COLO668 (cell line): ENCODE results near the gene ADAMTS14.
A peak's percentile ranks its signal among the peaks of the same experiment; 100 is the strongest.

Source experiments
- DNase-seq: peaks from one replicate; lab custom pipeline; 2025; ENCODE audit not compliant: unreplicated experiment; lab: John Stamatoyannopoulos, UW

ADAMTS14 gene

DNA sequence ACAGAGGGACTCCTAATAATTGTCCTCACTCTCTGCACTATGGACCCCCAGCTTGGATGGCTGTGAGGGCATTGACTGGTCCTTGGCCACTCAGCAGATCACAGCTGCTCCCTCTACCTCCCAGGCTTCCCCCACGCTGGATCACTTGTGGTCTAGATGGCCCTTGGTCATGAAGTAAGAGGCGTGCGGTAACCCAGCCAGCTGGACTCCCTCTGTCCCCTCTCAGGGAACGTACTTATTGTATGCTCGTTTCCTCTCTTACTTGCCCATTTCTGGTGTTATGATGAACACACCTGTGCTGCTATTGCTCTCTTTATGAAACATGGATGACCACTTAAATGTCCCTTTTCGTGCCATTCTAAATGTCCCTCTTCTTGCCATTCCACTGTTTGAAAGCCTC, 19.3 kb downstream of the ADAMTS14 start:
- no peak for DNase-seq

DNA sequence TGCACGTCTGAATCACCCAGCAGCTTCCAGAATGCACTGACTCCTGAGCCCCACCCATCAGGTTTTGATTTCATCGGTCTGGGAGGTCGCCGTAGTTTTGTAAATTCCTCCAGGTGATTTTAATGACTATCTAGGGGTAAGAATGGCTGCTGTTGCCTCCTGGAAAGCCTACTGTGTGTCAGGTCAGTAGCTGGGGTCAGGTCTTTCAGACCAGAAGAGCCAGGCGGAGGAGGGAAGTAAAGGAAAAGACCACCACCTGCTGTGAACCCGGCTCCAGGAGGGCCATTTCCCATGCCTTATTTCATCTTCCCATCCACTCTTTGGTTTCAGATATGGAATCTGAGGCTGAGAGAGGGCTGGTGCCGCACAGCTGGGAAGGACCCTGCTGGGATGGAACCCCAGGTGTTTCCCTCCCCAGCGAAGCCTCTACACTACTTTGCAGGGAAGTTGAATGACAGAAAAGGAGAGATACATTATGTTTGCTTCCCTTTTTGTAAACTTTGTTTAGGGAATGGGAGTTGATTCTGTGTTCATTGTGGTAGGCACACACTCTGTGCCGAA, 19.8 kb downstream of the ADAMTS14 start:
- DNase-seq: no peak

DNA sequence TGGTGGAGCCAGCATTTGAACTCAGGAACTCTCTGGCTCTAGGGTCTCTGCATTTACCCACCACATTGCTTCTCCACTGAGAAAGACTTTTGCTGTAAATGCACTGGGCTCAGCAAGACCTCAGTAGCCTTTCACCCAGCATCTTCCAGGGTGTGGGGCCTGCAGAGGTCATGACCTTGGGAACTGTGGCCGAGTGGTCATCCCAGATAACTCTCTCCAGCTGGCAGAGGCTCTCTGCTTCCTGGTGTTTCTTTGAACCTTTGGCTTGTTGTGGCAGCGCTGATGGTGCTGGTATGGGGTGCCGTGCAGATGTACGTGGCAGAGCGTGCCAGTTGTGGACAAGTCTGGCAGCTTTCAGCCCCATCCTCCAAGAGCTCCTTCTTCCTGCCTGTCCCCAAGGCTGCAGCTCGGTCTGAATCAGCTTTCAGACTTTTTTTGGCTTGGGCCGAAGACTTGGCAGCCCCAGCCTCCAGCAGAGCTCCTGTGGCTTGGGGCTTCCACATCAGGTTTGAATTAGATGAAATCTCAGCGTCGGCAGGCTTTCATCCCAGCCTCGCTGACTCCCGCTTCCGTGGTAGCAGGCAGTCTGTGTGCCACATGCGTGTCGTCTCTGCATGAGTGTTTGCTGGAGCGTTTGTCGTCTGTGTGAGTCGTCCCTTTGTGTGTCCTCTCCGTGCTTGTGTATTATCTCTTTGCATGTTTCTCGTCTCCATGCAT, 21.5 kb downstream of the ADAMTS14 start:
- no peak for DNase-seq

DNA sequence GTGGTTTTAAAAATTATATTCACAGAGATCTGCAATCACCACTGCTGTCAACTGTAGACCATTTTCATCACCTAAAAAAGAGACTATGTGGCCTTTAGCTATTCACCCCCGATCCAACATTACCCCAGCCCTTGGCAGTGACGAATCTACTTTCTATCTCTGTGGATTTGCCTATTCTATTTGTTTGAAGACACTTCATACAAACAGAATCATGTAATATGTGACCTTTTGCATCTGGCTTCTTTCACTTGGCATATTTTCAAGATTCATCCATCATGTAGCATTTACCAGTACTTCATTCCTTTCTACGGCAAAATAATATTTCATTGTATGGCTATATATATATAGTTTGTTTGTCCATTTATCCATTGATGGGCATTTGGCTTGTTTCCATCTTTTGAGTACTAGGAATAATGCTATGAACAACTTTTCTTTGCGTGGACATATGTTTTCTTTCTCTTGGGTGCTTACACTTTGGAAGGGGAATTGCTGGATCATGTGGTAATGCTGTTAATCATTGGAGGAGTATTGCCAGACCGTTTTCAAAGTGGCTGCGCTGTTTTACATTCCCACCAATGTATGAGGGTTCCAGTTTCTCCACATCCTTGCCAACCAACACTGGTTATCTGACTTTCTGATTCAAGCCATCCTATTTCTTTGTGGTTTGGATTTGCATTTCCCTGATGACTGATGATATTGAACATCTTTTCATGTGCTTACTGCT, 22.3 kb downstream of the ADAMTS14 start:
- DNase-seq: no peak

DNA sequence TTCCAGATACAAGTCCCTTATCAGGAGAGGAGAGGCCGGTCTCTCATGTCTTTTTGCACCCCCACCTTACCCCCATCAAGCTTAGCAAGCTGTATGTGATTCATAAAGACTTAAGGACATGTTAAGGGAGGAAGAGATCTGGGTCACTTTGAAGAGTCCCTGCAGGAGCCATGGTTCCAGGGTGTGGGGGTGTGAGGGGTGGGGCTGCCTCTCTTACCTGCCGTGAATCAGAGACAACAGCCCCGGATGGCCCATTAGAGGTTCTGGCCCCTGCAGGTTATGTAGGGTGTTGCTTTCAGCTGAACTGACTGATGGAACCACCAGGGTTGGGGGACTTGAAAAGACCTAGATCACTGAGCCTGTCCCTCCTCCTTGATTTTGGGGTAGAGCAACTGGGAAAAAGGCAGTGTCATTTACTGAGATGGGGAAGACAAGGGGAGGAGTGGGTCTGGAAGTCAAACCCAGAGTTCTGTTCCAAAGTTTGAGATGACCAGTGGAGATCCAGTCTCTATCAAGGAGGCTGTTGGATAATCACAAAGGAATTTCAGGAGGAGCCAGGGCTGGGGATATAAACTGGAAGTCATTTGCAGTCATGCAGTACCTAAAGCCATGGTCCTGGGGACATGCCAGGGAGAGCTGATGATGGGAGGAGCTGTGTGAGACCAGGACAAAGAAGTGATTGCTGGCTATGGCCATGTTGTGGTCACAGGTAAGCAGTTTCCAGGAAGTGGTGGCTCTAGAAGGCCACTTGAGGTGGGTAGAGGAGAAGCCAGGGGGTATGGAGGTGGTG, 23.1 kb downstream of the ADAMTS14 start:
- no peak for DNase-seq

DNA sequence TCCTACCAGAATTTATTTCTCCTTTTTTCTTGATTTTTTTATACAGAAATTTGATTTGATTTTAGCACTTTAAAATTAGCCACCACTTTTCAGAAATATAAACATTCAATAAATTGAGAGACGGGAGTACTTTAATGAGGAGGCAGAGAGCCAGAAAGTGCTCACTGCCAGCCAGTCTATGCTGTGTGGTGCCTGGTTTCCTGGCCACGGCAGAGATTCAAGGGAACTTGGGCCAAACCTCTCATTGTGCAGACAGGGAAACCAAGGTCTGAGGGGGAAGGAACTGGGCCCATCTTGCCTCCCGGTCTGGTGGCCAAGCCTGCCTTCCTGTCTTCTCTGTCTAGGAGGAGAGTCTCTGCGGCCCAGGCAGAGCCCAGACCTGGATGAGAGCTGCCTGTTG, 25.9 kb downstream of the ADAMTS14 start:
- DNase-seq: no peak

DNA sequence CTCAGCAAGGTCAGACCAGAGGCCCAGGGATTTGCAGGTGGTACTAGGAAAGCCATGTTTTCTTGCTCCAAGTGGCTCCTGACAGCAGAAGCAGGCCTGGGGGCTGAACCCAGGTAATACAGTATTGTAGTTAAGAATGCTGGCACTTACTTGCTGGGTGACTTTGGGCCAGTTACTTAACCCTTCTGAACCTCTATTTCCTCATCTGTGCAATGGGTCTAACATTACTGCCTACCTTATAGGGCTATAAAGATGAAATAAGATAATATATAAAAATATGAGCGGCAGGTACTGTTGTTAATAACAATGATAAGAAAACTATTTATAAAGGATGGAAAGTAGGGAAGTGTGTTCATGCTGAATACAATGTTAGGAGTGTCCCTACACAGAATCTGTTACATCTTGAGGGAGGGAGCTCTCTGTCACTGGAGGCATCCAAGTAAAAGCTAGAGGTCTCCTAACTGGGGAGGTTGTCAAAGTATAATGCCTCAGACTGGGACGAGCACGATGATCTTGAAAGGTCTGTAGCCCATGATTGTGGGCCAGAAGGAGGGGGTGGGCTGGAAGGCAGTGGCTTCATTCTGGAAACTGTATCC, 26.9 kb downstream of the ADAMTS14 start:
- DNase-seq: no peak

DNA sequence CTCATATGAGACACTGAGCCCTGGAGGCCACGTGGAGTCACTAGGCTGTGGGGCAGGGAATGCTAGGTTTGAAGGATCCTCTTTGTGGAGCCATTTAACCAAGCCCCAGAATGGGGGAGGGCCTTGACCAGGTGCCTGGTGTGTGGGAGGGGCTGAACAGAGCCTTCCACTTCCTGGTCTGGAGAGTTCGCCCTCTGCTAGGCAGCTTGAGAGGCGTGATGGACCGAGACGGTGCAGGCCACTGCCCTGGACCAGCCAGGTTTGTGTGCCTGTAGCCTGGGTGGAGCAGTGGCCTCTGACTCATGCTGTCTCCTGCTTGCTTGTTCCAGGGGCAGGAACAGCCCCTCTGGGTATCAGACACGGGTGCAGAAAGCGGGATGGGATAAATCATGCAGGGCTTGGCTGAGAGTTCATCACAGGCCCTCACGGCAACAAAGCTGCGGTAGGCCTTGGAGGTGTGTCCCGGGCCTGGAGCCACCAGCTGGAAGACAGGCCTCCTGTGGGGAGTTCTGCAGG, 27.4 kb downstream of the ADAMTS14 start:
- DNase-seq: peak; percentile 46

DNA sequence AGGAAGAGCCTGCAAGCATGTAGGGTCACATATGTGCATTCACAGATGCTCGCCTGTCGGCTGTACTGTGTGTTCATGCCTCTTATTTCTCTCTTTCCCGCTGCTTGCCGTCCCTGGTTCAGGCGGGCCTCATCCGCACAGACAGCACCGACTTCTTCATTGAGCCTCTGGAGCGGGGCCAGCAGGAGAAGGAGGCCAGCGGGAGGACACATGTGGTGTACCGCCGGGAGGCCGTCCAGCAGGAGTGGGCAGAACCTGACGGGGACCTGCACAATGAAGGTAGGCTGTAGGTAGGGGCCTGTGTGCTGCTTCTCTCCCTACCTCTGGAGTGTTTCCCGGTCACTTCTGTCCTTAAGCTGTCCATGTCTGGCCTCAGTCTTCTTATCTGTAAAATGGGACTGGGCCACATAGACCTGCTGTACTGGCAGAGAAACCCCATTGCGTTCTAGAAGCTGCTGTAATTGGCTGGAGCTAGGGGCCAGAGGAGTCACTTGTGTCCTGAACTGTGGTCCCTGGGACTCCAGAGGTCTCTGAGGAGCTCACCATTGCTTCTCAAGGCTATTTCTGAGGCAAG, 30.0 kb downstream of the ADAMTS14 start:
- DNase-seq: no peak

DNA sequence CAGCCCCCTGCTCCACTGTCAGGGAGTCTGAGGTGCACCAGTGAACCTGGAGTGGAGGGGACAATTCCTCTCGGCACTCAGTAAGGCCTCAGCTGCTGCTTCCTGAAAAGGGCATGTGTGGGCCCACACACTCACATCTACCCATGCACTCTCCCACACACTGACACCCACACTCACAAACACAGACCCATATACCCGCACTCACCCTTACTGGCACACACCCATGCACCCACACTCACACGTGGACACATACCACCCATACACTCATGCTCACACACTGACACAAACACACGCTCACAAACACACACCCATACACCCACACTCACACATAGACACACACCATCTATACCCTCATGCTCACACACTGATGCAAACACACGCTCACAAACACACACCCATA, 31.9 kb downstream of the ADAMTS14 start:
- DNase-seq: no peak

DNA sequence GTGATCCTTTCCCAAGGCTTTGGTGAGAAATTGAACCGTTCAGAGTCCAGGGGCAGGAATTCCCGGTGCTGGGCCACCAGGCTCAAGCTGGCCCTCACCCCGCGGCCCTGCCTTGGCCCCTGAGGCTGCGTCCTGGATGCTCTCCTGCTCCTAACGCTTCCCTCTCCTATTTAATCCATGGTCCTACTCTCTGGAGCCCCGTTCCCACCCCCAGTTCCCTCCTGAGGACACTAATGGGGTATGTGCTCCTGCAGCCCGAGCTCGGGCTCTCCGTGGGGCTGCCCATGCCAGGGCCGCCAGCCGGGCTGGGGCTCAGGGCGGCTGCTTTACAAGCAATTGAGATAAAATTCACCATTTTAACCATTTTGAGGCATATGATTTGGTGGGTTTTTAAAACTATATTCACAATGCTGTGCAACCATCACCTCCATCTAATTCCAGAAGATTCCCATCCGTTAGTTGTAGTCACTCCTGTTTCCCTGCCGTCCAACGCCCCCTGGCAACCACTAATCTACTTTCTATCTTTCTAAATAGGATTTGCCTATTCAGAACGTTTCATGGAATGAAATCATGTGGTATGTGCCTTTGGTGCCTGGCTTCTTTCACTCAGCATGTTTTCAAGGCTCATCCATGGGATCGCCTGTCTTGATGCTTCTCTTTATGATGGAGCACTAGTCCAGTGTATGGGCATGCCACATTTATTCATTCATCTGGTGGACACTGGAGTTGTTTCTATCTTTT, 33.0 kb downstream of the ADAMTS14 start:
- no peak for DNase-seq

DNA sequence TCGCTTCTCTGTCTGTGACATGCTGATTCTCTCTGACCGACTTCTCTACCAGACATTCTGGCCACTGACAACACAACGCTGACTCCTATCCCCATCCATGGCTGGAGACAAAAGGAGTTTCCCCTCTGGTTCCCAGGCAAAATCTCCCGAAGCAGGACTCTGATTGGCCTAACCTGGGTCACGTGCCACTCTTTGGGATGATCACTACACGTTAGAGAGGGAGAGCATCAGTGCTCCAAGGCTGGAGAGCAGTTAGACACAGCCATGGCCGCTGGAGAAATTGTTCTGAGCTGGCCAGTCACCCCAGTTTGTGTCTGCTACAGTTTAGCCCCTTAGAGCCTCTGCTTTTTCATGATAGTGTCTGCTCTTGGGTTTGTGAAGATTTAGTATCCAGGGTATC, 38.9 kb downstream of the ADAMTS14 start:
- DNase-seq: no peak

DNA sequence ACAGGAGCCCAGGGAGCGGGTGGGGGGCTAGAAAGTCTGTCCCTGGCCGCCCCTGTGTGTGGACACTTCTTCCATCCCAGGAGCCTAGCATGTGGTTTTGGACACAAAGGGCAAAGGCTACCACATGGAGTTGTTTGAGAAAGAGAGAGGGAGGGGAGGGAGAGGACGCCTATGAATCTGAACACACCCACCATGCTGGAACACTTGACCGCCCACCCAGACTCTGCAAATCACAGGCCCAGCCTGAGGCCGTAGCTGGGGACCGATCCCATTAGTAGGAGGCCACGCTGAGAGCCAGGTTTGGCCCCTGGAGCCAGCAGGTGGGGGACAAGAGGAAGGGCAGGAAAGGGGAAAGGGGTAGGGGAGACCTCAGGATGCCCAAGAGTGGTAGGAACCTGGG, 39.6 kb downstream of the ADAMTS14 start:
- DNase-seq: no peak

DNA sequence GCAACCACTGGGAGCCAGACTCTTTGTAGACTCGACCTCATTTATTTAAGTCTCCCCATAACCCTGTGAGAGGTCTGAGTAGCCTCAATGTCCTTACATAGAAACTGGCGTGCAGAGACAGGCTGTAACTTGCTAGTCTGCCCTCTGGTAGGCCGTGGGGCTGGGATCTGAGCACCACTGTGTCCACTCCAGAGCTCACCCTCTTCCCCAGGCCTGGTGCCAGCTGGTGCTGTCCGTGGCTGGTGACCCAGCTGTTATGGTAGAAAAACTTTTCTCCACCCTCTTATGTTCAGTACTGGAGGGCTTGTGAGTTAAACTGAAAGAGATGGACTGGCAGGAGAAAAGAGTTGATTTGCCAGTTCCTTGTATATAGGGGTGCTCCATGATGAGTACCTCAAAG, 41.9 kb downstream of the ADAMTS14 start:
- no peak for DNase-seq

DNA sequence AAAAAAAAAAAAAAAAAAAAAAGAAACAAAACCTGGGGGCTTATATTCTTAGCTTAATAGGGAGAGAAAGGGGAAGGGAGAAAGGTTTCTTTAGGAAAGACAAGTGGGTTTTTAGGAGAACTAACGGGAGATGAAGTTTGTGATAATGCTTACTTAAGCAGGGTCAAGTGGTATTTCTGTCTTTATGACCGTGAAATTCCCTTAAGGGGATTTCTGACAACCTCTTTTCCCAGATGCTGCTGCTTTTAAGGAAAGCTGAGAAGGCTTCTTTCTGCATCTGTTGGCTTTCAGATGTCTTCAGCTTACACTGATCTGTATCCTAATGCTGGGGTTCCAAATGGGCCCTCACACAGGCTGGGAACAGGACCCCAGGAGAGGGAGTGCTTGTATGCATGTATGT, 42.6 kb downstream of the ADAMTS14 start:
- DNase-seq: no peak

DNA sequence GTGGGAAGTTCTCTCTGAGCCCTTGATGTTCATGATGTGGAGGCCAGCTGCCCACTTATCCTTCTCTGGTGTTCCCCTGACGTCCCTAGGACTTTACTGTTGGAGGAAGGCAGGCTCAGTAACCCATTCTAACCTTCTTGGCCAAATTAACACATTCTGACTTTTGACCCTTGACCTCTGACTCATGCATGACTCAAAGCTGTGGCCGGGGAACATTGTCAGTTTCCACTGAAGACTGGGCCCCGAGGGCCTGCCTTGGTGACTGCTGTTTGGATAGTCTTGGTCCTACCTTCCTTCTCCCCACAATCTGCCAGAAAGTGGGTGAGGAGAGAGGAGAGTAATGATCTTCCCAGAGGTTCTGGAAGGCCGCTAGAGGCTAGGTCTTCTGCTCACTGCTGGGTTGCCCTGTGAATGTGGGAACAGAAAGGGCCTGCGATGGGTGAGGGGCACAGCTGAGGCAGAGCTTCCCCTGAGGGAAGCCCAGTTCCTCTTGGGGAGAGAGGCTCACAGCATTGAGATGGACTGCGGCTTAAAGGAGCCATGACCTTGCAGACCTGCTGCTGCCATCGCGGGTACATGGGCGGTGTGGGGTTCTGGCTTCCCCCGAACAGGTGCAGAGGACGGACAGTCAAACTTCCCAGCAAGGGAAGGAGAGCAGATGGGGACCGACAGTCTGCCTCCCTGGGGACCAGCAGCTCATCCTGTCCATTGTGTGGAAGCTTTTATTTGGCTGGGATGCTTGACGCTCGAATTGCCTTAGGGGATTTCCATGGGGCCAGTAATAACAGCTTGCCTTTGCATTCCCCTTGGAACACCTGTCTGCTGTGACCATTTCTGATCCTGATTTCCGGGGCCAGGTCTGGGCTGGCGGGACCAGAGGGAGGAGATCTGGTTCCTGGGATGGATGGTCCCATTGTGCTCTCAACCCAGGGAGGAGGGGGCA, 43.8 kb downstream of the ADAMTS14 start:
- DNase-seq: peak; percentile 87

DNA sequence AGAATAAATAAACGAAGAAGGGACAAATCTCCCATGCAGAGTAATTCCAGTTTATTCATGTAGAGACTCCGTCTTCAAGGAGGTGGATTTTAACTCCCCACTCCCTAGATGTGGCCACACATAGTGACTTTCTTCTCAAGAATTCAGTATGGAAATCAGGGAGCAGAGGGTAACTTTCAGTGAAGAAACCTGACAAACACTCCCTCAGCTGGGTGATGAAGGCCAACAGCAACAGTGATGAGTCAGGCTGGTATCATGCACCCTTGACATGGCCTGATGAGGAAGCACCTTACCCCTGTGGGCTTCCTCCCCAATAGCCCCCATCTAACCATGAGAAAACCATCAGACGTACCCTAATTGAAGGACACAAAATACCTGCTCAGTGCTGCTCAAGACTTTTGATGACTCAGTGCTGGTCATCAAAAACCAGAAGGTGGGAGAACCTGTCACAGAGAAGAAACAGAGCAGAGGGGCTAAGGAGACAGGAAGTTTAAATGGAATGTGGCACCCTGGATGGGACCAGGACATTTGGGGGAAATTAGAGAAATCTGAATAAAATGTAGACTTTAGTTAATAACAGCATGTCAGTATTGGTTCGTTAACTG, 50.6 kb downstream of the ADAMTS14 start:
- DNase-seq: no peak

DNA sequence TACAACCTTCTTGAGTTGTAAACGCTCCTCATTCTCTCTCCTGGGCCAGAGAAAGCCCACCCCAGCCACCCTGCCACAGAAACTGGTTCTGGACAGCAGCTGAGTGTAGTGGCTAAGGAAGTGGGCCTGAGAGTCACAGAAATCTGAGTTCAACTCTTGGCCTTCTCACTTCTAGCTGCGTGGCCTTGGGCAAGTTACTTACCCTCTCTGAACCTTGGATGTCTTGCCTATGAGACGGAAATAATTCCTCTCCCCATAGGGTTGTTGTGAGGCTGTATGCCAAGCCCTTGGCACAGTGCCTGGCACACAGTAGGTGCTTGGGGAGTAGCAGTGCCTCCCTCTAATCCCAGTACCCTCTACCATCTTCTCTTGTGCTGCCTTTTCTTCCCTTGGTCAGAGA, 51.5 kb downstream of the ADAMTS14 start:
- no peak for DNase-seq
